Suppressor macrophage treated with lipopolysaccharide for 4 hours (primary cell): Measurements from ENCODE around the gene GHR.

ENCODE experiments used
- DNase-seq: peaks from one replicate; pipeline ENCODE4 v3.0.0-alpha.2; 2020

GHR gene

GRCh38 chr5:42518595-42519221 is 95.5 kb downstream of the GHR start:
- no peak for DNase-seq

GRCh38 chr5:42520203-42520602 is 97.0 kb downstream of the GHR start:
- DNase-seq = no peak

DNA sequence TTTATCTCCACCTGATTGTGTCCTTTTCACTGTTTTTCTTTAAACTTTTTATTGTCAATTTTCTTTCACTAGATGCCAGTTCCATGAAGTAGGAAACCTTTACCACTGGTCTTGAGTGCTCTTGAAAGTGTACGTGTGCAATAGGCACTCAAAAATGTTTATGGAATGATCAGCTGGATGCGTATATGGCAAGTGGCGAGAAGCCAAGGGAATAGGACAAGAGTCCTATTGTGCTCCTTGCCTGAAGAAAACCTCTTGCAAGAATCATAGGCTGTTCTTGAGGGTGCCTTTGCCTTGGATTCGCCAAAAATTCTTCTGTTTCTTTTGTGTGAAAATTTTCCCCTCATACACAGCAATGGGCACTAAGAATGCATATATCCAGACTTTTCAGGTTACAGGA is 97.7 kb downstream of the GHR start:
- no peak for DNase-seq

DNA sequence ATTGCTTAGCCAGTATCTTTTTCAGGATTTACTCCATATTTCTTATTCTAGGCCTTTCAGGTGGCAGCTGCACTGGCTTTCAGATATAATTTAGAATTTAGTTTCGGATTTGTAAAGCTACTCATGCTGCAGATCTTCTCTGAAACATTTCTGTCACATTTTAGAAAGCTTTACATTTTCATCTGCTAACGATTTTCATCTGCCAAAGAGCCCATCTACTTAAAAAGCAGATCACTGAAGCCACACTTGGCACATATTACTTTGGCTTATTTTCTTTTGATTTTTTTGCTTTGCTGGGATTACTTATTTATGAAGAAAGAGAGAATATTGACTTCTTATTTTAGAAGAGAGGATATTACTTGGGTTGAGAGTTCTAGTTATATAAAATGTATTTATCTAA is 98.2 kb downstream of the GHR start:
- DNase-seq = no peak

DNA sequence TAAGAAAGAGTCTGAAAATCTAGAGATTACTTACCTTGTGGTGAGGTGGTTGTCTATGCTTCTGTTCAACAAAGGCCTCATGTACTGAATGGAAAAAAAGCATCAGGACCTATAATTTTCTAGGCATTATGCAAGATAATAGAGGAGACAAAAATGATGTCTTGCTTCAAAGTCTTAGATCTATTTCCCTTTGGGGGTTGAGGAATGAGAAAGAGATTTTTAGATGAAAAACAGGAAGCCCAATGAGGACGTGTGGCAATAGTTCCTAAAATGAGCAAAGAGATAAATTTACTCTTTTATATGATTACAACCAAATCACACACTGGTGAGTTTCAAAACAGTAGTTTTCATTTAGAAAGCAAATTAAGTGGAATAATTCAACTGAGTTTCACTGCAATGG is 99.5 kb downstream of the GHR start:
- no peak for DNase-seq

GRCh38 chr5:42526179-42526578 is 102.9 kb downstream of the GHR start:
- DNase-seq = no peak

DNA sequence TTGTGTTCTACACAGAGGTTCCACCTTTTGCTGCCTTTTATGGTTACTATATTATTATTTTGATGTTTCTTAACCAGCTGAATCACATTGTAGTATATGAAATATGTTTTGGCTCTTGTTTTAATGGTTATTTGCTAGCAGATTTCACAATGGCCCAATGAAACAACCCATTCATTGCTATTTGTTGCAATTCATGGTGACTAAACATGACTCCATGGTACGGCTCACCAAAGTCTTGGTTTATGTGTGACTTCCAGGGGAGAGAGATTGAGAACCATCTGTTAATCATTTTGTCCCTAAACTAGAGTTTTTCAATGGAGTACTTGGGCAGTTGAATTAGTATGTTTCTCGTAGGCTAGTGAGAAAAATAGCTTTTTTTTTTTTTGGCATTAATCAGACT is 108.4 kb downstream of the GHR start:
- no peak for DNase-seq

DNA sequence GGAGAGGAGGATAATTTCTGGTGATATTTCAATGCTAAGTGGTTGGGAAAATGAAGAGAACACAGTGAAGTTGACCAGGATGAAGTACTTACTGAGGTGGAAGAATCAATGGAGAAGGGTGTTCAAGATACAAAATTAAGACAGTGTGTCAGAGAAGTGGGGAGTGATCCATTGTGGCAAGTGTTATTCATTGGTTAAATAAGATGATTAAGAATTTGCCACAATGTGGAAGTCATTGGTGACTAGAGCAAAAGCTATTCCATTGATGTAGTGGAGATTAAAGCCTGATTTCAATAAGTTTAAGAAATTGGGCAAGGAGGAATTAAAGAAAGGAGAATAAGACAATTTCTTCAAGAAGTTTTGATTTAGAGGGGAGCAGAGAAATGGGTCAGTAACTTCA is 118.9 kb downstream of the GHR start:
- DNase-seq = no peak

DNA sequence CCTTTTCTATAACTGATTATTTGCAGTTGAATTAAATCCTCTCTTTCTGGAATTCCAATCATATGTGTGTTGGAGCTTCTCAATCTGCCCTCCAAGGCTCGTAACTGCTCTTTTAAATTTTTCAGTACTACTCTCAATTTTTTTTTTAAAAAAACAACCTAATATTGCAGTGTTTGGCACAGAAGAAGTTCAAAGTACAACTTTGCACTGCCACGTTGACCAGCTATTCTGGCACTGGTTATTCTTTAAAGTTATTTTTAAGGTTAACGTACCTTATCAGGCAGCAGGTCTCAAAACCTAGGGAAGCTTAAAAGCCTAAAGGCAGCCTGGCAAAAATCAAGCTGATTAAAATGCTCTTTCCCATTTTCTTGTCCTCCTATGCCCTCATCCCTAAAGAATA is 120.5 kb downstream of the GHR start:
- DNase-seq = no peak

DNA sequence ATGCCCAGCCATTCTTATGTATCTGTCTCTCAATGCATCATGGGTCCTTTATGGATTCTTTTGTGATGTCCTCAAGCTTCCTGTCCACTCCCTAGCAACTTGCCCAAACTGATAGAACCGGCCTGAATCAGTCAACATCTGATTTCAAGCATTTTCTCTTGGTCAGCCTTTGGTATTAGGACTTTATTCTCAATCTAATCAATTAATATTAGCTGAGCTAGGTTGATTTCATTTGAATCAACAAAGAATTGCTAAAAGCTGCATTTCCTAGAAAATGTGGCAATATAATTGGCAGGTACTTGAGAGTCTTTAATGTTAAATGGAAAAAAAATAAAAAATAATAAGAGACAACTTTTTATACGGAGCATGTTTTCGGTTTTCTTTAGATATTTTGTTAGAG is 121.8 kb downstream of the GHR start:
- DNase-seq = no peak

- no peak for DNase-seq
Observed at GRCh38 chr5:42547141-42547540, 123.9 kb downstream of the GHR start.

DNA sequence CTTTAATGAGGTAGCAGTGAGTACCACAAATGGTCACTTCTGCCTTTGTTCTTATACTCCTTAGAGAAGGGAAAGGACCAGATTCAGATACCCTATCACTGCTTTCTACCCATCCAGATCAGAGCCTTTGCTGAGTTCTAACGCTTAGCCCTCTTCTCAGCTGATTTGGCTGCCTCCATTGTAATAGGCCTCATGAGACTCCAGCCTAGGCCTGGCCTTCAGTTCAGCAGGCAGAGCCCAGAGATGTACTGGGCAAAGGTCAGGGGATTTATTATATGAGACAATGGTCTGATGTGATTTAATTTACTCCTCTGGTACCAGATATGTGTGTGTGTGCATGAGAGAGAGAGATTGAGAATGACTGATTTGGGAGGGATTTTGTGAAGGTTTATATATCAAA is 124.7 kb downstream of the GHR start:
- no peak for DNase-seq

GRCh38 chr5:42552597-42552996 is 129.4 kb downstream of the GHR start:
- DNase-seq = no peak

DNA sequence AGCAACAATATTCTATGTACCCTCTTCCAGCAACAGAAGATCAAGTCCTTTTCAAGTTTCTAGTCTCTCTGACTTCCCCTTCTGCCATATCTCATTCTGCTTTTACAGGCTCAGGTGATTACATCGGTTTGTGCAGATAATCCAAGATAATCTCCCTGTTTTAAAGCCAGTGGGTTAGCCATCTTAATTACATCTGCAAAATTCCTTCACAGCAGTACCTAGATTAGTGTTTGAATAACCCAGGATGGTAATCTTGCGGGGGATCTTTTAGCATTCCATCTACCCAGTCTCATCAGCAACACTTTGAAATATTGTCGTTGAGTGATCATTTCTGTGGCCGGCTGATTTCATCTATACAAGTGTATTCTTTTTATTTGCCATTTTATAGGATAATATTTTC is 130.2 kb downstream of the GHR start:
- DNase-seq = no peak

GRCh38 chr5:42555010-42555409 is 131.8 kb downstream of the GHR start:
- DNase-seq = no peak

- no peak for DNase-seq
Observed at GRCh38 chr5:42555797-42556196, 132.6 kb downstream of the GHR start.

- no peak for DNase-seq
Observed at GRCh38 chr5:42557689-42558088, 134.4 kb downstream of the GHR start.

GRCh38 chr5:42561656-42562055 is 138.4 kb downstream of the GHR start:
- DNase-seq = no peak

DNA sequence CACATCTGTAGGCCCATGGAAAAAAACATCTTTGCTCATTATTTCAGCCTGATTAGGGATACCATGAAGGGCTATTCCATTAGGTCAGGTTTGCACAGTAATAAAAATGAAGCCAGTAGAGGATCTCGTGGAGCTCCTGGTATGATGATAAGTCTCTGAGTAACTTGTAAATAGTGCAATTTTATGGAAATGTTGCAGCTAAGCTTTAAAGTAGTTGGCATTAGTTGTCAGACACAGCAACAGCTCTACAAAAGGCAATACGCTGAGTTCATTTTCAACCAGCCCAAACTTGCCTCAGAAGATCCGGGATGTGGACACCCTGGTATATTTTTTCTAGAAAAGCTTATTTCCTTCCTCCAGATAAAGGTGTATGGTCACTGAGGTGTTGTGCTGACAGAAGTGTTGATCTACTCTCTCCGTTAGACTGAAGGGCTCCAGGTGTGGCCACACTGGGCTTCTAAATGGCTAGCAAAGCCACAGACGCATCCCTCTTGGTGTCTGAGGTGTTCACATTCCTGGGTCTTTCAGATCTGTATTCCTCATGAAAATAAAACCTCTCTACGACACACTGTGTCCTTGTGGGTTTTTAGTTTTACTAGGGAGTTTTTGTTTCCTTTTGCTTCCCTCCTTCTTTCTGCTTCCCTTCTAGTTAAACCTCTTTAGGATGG is 141.6 kb downstream of the GHR start:
- DNase-seq = no peak

GRCh38 chr5:42566652-42567295 is 143.5 kb downstream of the GHR start:
- no peak for DNase-seq

- DNase-seq = no peak
Observed at GRCh38 chr5:42569325-42569724, 146.1 kb downstream of the GHR start.

DNA sequence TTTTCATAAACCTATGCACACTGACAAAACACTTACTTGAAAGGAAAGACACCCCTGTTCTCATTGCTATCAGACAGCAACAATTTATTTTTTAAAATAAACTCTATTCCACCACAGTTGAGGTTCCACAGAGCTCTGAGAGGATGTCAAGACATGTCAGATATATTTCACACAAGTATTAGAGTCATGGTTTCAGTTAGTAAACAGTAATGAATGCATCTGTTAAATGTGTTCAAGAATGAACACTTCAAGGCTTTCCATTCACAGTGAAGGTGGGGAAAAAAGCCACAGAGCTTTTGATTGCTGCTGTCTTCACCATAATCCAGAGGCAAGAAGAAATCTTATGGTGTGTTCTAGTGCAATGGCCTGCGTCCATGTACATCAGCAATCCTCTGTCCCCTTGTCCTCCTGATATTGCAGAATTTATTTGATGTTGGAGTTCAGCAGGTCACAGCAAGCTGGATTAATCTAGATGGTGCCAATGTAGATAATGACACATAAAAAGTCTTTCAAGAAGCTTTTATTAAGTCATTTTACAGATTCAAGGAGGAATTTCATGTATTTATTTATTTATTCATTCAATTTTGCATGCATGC is 146.8 kb downstream of the GHR start:
- no peak for DNase-seq

DNA sequence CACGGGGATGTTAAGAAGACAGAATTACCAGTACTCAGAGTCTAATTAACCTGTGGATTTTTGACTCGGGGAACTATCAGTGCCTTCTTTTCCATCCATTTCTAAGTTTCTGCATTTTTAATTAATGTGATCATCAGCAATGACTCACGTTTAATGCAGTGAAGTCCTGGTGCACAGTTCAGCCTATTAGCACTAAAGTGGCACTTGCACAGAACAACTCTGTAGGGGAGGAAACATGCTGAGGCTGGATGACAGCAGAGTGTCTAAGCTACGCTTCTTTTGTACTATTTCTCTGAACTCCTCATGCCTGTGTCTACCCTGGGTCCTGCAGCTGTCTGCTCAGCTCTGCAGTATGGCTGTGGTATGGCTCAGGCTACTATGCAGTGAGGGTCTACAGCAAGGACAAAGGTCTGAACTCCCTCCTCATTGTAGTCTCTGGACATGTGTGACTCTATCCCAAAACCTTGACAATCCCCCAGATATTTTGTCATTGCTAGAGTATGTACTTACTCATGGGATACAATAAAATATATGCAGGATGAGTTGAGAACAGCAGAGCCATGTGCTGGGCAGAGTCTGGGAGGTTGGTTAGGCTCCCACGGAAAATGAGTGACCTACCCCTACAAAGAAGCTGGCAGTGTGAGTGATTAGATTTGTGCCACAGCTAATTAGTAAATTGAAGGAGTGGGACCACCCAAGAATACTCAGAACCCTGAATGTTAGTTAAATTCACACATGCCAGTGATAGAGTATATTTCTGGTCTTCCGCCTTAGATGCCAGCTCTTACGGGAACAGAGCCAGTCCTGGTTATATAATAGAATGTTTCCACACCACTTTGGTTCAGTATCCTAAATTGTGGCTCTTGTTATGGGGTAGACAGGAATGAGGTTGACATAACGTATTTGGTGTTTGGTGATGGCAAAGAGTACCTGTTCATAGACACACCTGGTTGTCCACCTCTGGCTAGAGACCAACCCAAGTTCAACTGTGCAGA is 148.0 kb downstream of the GHR start:
- no peak for DNase-seq
